GM21737 (cell line): ENCODE results near the gene ACTMAP.
"Not testable (repeated sequence)": the region's sequence is repeated elsewhere in the genome, so short reads cannot be mapped to it uniquely, and the experiment has no call there.

ENCODE experiments used
- ATAC-seq: cut with Tn5 transposase; IDR thresholded peaks from one replicate; pipeline ENCODE4 v1.9.1; 2021; ENCODE audit warnings: mild to moderate bottlenecking, moderate library complexity; ENCODE audit not compliant: unreplicated experiment

ACTMAP gene

DNA sequence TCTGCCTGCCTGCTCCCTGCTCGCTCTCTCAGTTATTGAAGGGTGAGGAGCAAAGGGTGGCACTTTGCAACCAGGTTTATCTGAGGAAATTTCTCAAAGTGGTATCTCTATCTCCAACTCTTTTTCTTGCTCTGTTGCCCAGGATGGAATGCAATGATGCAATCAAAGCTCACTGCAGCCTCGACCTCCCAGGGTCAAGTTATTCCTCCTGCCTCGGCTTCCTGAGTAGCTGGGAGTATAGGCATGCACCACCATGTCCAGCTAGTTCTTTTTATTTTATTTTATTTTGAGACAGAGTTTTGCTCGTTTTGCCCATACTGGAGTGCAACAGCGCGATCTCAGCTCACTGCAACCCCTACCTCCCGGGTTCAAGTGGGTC lies 4.9 kb downstream of the ACTMAP start:
- no peak for ATAC-seq

DNA sequence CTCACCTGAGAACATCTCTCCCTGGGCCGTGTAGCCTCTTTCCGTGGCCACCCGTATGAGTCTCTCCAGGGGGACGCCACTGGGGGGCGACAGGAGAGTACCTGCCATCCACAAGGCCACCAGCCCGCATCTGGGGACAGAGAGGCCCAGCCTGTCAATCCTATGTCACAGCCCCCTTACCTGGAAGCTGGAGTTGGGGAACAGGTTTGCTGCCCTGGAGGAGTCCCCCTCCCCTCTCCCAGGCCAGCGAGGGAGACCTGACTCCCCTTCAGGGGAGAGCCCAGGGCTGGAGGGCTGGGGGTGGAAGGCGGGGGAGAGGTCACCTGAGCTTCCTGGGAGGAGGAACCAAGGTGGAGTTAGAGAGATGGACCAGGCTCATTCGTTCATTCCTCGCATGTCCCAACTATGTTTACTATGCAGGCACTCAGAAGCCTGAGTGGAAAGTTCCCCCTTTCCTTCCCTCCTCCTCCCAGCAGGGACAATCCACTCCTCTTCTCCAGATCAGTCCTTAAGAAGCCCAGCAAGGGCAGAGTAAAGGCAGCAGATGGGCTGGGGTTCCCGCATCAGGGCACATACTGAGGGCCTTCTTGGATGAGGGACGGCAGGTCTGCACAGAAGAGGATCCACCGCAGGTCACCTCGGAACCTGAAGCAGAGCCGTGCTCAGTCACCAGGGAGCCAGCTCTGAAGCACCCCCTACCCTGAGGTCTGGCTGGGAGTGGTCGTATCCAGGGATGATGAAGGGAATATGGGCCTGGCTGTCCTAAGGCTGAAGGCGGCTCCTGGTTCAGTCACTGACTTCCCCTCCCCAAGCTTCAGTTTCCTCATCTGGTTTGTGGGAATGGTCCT lies 5.5 kb downstream of the ACTMAP start:
- ATAC-seq = no peak

DNA sequence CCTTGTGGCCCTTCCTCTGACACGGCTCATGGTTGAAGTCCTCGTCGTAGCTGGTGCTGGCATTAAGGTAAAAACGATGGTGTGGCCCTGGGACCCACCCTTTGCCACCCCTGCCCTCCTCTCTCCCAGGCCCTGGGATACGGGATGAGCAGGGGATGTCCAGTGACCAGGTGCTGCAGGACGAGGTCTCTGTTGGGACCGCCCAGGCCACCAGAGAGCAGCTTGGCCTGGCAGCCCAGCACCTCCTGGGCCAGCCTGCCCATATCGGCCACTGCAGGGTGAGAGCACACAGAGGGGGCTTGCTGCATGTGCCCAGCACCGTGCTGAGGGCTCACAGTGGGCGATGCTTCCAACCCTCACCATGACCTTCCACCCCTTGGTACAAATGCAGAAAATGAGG lies 6.4 kb downstream of the ACTMAP start:
- ATAC-seq = no peak

DNA sequence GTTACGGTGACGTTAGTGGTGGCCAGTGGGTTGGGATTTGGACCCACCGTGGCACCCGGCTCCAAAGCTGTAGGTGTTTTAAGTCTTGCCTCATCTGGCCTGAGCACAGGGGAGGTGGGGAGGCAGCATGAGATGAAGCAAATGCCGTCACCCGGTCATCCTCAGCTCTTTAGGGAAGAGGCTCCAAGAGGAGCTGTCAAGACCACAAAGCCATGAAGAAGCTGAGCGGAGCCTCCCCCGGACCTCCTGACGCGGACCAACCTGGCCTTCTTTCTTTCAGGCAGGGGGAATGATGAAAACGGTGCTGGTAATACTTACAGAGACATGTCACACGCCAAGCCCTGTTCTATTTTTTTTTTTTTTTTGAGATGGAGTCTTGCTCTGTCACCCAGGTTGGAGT lies 7.4 kb downstream of the ACTMAP start:
- ATAC-seq = no peak

DNA sequence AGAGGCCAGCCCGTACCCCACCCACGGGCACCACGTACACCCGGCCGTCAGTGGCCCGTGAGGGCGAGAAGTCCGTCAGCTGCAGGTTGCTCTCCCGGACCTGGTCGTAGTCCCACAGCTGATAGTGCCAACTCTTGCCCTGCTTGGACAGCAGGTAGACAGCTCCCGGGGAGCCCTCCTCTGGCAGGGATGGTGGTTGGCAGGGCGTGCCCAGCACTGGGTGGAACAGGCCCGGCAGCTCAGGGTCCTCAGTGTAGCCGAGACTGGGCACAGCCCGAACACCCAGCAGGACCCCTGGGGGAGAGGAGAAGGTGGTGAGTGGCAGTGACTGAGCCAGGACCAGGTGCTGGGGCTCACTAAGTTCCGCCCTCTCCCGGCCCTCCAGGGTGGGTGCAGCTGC lies 7.8 kb downstream of the ACTMAP start:
- no peak for ATAC-seq

DNA sequence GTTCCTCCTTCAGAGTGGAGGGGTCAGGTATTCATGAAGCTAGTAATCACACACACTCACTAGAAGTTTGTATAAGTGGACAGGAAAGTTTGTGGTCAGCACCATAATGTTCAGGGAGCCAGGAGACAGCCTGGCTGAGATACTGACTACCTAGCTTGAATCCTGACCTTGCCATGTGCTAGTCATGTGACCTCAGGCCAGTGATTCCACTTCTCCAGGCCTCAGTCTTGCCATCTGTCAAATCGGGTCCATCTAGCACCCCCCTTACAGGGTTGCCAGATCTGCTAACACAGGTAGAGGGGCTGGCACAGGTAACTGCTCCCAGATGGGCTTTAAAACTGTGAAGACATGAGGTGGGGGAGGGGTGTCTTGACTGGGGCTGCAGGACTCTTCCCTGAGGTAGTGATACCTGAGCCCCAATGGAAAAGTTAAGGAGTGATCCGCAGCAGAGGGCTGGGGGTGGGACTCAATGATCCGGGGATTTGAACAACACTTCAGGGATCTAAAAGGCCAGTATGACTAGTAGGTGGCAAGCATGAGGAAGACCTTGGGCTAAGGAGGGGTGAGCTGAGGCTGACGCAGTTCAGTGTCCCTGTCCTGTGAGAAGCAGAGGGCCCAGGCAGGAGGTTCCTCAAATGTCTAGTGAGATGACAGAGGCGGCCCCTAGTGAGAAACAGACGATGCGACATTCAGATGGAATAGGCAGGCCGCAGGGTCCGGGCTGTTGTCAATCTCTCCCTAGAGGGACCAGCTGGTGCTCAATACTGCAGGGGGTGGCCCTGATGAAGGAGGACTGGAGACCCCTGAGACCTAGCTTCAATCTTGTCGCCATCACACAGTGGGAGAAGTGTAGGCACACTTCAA lies 8.5 kb downstream of the ACTMAP start:
- ATAC-seq = no peak

DNA sequence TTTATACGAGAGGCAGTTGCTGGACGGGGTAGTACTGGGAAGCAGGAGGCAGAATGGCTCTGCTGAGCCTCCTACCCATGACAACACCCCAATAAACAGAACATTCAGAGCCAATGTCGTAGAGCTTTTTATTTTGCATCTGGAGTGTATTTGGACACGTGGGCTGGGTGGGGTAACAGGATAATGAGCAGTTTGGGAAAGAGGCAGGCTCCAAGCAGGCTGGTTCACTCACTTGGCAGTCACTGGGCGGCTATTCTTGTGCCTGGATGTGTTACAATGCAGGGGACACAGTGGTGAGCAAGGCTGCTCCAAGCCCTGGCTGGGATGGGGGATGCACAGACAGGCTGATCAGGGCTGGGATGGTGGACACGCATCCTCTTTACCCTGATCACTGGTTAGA lies 9.5 kb downstream of the ACTMAP start:
- no peak for ATAC-seq

DNA sequence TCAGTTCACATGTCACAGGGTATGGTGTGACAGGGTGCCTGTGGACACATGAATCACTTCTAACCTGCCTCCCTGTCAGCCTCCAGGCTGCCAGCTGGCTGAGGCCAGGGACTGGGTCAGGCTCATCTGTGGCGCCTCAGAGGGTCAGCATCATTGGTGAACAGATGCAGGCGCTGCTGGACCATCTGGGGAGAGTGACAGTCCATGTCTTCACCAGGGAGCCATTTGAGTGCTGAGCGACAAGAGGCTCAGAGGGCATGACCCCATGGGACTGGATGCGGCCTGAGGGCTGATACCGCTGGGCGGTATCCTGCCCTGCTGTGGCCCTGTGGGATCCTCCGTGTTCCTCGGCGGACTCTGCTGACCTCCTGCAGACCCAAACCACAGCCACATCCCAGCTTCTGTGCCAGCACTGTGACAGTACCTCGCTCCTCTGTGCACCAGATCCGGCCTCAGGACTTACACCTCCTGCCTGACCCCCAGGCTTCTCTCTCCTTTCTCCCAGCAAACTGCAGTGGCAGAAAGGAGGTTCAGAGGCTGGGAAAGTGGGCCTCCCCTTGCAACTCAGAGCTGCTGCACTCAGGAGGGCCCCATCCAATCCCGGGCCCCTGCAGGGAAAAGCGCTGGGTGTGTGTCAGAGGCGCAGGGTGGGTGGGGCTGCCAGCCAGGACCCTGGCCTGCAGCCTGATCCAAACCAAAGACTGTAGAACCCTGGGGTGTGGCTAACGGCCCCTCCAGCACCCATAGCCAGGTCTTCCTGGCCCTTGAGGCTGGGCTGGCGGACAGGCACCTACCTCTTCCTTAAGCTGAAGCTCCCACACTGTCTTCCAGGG lies 10.2 kb downstream of the ACTMAP start:
- ATAC-seq = no peak

DNA sequence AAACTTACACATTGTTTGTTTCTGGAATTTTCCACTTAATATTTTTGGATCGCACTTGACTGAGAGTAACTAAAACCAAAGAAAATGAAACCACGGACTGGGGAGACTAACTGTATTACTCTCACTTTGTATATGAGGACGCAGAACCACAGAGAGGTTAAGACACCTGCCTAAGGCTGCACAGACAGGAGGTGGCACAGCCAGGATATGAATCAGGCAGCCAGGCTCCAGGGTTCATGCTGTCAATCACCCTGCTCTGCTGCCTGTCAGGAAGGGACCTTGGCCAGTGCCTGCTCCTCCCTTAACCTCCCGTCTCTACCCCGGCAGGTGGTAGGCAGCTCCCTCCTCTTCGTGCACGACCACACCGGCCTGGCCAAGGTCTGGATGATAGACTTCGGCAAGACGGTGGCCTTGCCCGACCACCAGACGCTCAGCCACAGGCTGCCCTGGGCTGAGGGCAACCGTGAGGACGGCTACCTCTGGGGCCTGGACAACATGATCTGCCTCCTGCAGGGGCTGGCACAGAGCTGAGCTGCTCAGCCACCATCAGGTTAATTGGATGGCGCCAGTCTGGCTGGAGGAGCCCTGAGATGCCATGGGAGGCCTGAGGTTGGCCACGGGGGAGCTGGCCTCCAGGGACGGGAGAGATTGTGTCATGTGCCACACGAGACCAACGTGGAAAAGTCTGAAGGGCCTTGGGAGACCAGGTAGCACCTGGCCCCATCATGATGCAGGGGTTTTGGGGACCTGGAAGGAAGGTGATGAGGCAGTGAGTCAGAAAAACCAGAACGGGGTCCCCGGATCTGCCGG lies 11.0 kb downstream of the ACTMAP start:
- no peak for ATAC-seq

DNA sequence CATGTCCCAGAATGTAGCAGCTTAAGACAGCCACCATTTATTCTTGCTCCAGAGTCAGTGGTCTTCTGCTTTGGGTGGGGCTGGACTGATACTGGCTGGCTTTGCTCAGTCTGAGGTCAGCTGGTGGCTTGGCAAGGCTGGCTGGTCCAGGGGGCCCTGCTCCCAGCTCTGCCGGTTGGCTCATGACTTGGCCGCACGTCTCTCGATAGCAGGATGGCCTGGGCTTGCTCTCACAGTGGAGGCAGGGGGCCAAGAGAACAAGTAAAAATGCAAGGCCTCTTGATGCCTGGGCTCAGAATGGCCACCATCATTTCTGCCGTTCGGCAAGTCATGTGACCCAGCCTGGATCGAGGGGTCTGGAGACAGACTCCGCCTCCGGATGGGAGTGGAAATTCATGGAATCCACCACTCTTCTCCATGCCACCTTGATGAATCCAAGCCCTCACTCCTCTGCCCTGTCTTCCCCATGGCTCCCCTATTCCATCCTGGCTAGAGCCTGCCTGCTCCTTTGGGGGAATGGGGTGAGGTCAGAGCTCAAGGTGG lies 13.1 kb downstream of the ACTMAP start:
- ATAC-seq = no peak

DNA sequence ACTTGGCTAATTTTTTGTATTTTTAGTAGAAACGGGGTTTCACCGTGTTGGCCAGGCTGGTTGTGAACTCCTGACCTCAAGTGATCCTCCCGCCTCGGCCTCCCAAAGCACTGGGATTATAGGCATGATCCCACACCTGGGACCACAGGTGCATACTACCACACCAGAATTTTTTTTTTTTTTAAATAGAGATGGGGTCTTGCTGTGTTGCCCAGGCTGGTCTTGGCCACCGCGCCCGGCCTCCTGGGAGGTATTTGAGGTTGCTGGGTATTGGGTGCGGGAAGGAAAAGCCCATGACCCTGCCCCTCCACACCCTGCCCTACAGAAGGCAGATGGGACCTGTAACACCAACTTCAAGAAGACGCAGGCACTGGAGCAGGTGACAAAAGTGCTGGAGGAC lies 13.6 kb downstream of the ACTMAP start:
- no peak for ATAC-seq

DNA sequence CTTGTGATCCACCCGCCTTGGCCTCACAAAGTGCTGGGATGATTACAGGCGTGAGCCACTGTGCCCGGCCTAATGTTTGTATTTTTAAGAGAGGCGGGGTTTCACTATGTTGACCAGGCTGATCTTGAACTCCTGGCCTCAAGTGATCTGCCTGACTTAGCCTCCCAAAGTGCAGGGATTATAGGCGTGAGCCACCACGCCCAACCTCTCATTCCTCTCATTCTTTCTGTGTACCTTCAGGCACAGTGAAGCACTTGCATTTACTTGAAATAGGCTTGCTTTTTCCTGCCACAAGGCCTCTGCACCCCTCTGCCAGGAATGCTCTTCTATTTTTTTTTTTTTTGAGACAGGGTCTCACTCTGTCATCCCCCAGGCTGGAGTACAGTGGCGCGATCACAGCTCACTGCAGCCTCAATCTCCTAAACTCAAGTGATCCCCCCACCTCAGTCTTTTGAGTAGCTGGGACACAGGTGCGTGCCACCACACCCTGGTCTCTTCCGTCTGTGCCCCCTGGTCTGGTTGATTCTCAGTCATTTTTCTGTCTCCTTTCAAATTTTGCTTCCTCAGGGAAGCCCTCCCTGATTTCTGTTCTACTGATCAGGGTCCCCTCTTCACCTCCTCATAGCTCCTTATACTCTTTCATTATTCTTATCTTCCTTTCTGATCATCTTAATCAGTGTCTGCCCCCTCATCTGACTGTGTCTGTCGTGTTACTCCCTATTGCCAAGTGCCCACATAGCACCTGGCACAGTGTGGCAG lies 15.1 kb downstream of the ACTMAP start:
- no peak for ATAC-seq

DNA sequence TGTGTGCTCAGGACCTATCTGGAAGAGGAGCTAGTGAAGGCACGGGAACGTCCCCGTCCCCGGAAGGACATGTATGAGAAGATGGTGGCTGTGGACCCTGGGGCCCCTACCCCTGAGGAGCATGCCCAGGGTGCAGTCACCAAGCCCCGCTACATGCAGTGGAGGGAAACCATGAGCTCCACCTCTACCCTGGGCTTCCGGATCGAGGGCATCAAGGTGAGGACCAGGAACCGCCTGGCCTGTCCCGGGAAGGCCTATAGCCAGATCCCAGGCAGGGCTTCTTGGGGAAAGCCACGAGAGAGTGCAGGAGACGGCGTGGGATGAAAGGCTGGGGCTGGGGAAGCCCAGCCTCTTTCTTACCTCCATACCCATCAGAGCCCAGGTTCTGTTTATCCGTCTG lies 17.1 kb downstream of the ACTMAP start:
- no peak for ATAC-seq

DNA sequence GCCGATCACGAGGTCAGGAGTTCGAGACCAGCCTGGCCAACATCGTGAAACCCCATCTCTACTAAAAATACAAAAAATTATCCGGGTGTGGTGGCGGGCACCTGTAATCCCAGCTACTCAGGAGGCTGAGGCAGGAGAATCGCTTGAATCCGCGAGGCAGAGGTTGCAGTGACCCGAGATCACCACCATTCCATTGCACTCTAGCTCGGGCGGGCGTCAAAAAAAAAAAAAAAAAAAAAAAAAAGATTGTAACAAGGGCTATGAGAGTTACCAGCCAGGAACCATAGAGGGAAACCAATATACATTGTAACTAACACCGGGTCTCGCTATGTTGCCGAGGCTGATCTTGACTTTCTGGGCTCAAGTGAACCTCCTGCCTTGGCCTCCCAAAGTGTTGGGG lies 18.0 kb downstream of the ACTMAP start:
- not testable (repeated sequence) for ATAC-seq

DNA sequence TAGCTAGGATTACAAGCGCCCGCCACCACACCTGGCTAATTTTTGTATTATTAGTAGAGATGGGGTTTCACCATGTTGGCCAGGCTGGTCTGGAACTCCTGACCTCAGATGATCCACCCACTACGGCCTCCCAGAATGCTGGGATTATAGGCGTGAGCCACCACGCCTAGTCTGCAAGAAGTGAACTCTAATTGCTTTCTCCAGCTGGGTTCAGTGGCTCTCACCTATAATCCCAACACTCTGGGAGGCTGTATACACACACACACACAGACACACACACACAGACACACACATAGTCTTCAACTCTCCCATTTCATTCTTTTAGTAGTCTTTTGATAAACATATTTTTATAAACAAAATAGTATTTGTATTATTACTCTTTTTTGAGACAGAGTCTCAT lies 20.2 kb downstream of the ACTMAP start:
- not testable (repeated sequence) for ATAC-seq

DNA sequence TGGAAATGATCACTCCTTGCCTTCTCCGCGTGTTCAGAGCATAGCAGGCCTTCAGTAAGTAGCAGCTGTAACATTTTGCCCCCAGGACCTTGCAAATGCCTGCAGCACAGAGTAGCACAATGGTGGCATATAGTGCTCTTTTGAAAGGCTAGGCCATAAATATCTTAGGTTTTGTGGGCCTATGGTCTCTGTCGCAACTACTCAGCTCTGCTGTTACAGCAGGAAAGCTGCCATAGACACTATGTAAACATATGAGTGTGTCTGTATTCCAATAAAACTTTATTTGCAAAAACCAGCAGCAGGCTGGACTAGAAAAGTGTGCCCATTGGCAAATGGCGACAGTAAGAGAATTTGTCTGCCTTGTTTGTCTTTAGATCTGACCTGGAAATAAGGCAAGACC lies 24.0 kb downstream of the ACTMAP start:
- ATAC-seq = no peak

DNA sequence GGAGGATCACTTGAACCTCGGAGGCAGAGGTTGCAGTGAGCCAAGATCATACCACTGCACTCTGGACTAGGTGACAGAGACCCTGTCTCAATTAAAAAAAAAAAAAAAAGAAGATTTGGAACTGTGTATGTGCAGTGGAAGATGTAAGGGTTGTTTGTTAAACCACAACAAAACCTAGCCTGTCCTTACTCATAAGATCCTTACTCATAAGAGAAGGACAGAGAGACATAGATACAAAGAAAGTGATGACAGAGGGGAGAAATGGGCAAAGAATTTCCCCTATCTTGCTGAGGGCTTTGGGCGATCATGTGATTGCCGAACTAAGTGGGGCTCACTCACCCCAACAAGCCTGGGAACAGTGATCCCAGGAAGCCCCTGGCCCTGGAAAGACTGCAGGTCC lies 25.4 kb downstream of the ACTMAP start:
- ATAC-seq = no peak

DNA sequence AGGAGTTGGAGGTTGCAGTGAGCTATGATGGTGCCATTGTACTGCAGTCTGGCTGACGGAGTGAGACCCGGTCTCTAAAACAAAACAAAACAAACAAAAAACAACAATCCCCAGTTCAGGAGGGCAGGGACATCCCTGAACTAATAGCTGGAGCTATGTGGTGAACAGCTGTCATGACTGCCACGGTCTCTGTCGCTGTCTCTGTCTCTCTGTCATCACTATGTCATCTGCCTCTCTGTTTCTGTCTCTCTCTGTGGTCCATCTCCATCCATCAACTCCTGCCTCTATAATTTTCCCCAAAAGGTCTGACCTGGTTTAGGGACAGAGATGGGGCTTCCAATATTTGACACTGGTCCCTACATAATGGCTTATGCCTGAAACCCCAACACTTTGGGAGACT lies 26.0 kb downstream of the ACTMAP start:
- no peak for ATAC-seq

DNA sequence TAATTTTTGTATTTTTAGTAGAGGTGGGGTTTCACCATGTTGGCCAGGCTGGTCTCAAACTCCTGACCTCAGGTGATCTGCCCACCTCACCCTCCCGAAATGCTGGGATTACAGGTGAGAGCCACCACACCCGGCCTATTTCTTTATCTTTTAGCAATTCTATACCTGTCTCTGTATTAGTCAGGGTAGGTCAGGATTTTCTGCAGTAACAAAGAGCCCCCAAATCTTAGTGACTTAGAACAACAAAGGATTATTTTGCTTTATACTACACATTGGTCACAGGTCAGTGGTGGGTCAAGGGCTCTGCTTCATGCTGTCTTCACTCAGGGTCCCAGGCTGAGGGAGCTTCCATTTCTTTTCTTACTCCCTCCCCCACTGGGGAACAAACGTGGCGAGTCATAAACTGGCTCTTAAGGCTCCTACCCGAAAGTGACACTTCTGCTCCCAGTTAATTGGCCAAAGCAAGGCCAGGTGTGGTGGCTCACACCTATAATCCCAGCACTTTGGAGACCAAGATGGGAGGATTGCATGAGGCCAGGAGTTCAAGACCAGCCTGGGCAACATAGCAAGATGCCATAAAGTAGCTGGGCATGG lies 26.5 kb downstream of the ACTMAP start:
- no peak for ATAC-seq
